ENCODE data around the gene NRXN3. TPM values are rescaled to one million over a fixed set of nuclear protein-coding genes. Genes with fewer than 3 reads are reported as not detected.

NRXN3 gene
- total and polyA plus RNA-seq, 2 of the 13 experiments (the other 11 are each of a cell fraction or from before 2014, with no cell fraction given): 0.03 TPM; not detected in 1

- TF ChIP-seq CEBPG (CRISPR knock-in tag; IDR thresholded peaks at IDR 0.05) (no peak), CENPX (CRISPR knock-in tag; IDR thresholded peaks at IDR 0.05) (no peak), MXD3 (CRISPR knock-in tag; IDR thresholded peaks at IDR 0.05) (no peak), MATR3 (CRISPR knock-in tag; IDR thresholded peaks at IDR 0.05) (no peak), TAF15 (IDR thresholded peaks at IDR 0.05; ENCODE audit: low read depth, low read length, poor library complexity, severe bottlenecking) (no peak)
- TF ChIP-seq, protein P1, sequence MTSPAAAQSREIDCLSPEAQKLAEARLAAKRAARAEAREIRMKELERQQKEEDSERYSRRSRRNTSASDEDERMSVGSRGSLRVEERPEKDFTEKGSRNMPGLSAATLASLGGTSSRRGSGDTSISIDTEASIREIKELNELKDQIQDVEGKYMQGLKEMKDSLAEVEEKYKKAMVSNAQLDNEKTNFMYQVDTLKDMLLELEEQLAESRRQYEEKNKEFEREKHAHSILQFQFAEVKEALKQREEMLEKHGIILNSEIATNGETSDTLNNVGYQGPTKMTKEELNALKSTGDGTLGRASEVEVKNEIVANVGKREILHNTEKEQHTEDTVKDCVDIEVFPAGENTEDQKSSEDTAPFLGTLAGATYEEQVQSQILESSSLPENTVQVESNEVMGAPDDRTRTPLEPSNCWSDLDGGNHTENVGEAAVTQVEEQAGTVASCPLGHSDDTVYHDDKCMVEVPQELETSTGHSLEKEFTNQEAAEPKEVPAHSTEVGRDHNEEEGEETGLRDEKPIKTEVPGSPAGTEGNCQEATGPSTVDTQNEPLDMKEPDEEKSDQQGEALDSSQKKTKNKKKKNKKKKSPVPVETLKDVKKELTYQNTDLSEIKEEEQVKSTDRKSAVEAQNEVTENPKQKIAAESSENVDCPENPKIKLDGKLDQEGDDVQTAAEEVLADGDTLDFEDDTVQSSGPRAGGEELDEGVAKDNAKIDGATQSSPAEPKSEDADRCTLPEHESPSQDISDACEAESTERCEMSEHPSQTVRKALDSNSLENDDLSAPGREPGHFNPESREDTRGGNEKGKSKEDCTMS (CRISPR knock-in tag; conservative IDR thresholded peaks at IDR 0.05): no peak
- Histone ChIP-seq H3K4me3 (replicated peaks in 1 of 3; ENCODE audit: insufficient read depth in 1 of 3, low read depth in 2 of 3, low read length in 3 of 3) (no peak overlapping the region), H3K36me3 (replicated peaks in 1 of 2; ENCODE audit: control insufficient read depth in 1 of 2, insufficient read depth in 2 of 2, low read length in 2 of 2) (no peaks in the 10 kb centered on the region), H3K4me2 (ENCODE audit: low read depth, low read length) (no peak overlapping the region), H4K20me1 (ENCODE audit: insufficient read depth, low read length) (no peaks in the 10 kb centered on the region), H2AFZ (ENCODE audit: low read length) (no peak overlapping the region), H3K9me3 (ENCODE audit: low read length) (no peaks in the 10 kb centered on the region), H3K27ac (ENCODE audit: extremely low read length, insufficient read depth, low read length) (no peak overlapping the region), H3K79me2 (ENCODE audit: insufficient read depth, low read length) (no peaks in the 10 kb centered on the region), H3K9ac (ENCODE audit: insufficient read depth, low read depth, low read length) (no peak overlapping the region), H3K4me1 (ENCODE audit: insufficient read depth, low read length) (no peaks in the 10 kb centered on the region), H3K27me3 (ENCODE audit: control insufficient read depth in 1 of 2, insufficient read depth in 2 of 2, low read length in 2 of 2) (peaks cover 0 to 3% of the 10 kb centered on the region in 2 experiments; a peak in 1 of 5 replicates)
- WGBS (ENCODE audit: low lambda C conversion rate): 2% methylated on average over 5 of the region's 5 CpGs
- intact Hi-C loops (cut with micrococcal nuclease; ENCODE audit: unreplicated experiment) (no loop called here), in situ Hi-C loops (cut with HindIII; ENCODE audit: extremely low pct_ligation_motif_present, low pct_unique_long_range_greater_than_20kb) (no loop called here)
- no peak for ATAC-seq
- no peak for DNase-seq (ENCODE audit: low spot score)
- no TSS peak for BruUV-seq (replicated peaks)
- no peak for FAIRE-seq
- ChIA-PET CTCF (ENCODE audit: low intra/inter-chr PET ratio, low total read pairs) (no interaction called here), POLR2A (no interaction called here)
Measured at GRCh38 chr14:78122436-78122835, 47.7 kb upstream of the NRXN3 start.

Data from HepG2 (cell line).